Endothelial cell of umbilical vein (primary cell): ENCODE measurements around the gene IL12A. TPM values are rescaled to one million over a fixed set of nuclear protein-coding genes. Genes with fewer than 3 reads are reported as not detected.

Experiments
- BruUV-seq: library from RNA; stranded (reverse); fragments of 400-500 nt; replicated peaks from 2 replicates; lab custom pipeline; 2021; lab: Mats Ljungman, UMichigan
- CTCF ChIA-PET: fragments of 300-600, 350-600 bp; sonication (Branson Sonifier 250); formaldehyde crosslinking; loops from one replicate; lab custom pipeline; 2021; ENCODE audit warnings: antibody characterized with exemption, inconsistent platforms; lab: Charles Lee
- POLR2A ChIA-PET: fragments of 300-600, 350-600 bp; sonication (Branson Sonifier 250); formaldehyde crosslinking; loops from one replicate; lab custom pipeline; 2021; ENCODE audit warnings: antibody characterized with exemption, inconsistent platforms; lab: Charles Lee
- DNase-seq: peaks from one replicate; pipeline ENCODE4 v3.0.0-alpha.2; 2011; ENCODE audit warnings: low read depth, low spot score
- FAIRE-seq: peaks from 2 replicates; lab custom pipeline; 2011; peaks lifted over from hg19 to GRCh38; lab: Jason Lieb, UNC
- H2AFZ ChIP-seq: 2 replicates; pipeline ENCODE4 v1.6.0; 2012; ENCODE audit warnings: low read depth, low read length, control low read depth, inconsistent platforms
- H3K27ac ChIP-seq: 2 replicates; pipeline ENCODE4 v1.5.1; 2011; ENCODE audit warnings: low read depth, mild to moderate bottlenecking, control low read depth, low read length, moderate library complexity; ENCODE audit not compliant: insufficient read depth
- H3K27me3 ChIP-seq, 2 experiments: 2 replicates each; pipeline versions ENCODE4 v1.6.0 to v1.6.1; 2011; ENCODE audit warnings: low read length in 2 of 2, mixed read lengths in 1 of 2; ENCODE audit not compliant: control insufficient read depth in 2 of 2, insufficient read depth in 2 of 2
- H3K36me3 ChIP-seq, 2 experiments: 2 replicates in 1 of 2; 3 replicates in 1 of 2; pipeline ENCODE4 v1.5.1; 2011; ENCODE audit warnings: low read length in 2 of 2, mild to moderate bottlenecking in 1 of 2, moderate library complexity in 1 of 2; ENCODE audit not compliant: control insufficient read depth in 2 of 2, insufficient read depth in 2 of 2; ENCODE audit errors: extremely low read depth in 1 of 2
- H3K4me1 ChIP-seq: 3 replicates; pipeline ENCODE4 v1.5.1; 2011; ENCODE audit warnings: mild to moderate bottlenecking, low read length; ENCODE audit not compliant: control insufficient read depth, insufficient read depth; ENCODE audit errors: extremely low read depth
- H3K4me2 ChIP-seq: 2 replicates; pipeline ENCODE4 v1.6.1; 2011; ENCODE audit warnings: low read length, control low read depth, mixed read lengths; ENCODE audit not compliant: insufficient read depth
- H3K4me3 ChIP-seq, 3 experiments: fragments of 200-600 bp in 1 of 3; sonication (generic), shearing (Covaris generic) in 1 of 3; replicated peaks in 1 of 3; 2 replicates each; pipeline ENCODE4 v1.5.1; 2011 to 2016; ENCODE audit warnings: control low read depth in 3 of 3, low read length in 3 of 3, mild to moderate bottlenecking in 2 of 3, inconsistent platforms in 1 of 3, low read depth in 1 of 3, moderate library complexity in 1 of 3; ENCODE audit not compliant: insufficient read depth in 1 of 3
- H3K79me2 ChIP-seq: 2 replicates; pipeline ENCODE4 v1.6.0; 2012; ENCODE audit warnings: low read length, inconsistent platforms; ENCODE audit not compliant: control insufficient read depth, insufficient read depth
- H3K9ac ChIP-seq: replicated peaks from 2 replicates; pipeline ENCODE3; 2011; ENCODE audit warnings: low read length, control low read depth; ENCODE audit not compliant: insufficient read depth; ENCODE audit errors: extremely low read depth
- H3K9me1 ChIP-seq: replicated peaks from 3 replicates; pipeline ENCODE4 v1.6.0; 2011; ENCODE audit warnings: mild to moderate bottlenecking, low read length; ENCODE audit not compliant: control insufficient read depth, insufficient read depth; ENCODE audit errors: extremely low read depth
- H3K9me3 ChIP-seq: replicated peaks from 2 replicates; pipeline ENCODE4 v1.5.1; 2012; ENCODE audit warnings: low read length, inconsistent platforms; ENCODE audit not compliant: control insufficient read depth, insufficient read depth
- H4K20me1 ChIP-seq: replicated peaks from 2 replicates; pipeline ENCODE3; 2011; ENCODE audit warnings: mild to moderate bottlenecking, low read length; ENCODE audit not compliant: control insufficient read depth, insufficient read depth; ENCODE audit errors: extremely low read depth
- FOS ChIP-seq: IDR thresholded peaks from 2 replicates; pipeline ENCODE4 v1.6.1; 2011; ENCODE audit warnings: mild to moderate bottlenecking, low read length, moderate library complexity, borderline replicate concordance; ENCODE audit not compliant: insufficient read depth
- GATA2 ChIP-seq: IDR thresholded peaks from 2 replicates; pipeline ENCODE4 v1.7.0; 2011; ENCODE audit warnings: low read depth, mild to moderate bottlenecking, moderate library complexity, mixed read lengths, low read length; ENCODE audit not compliant: insufficient read length, insufficient read depth
- JUN ChIP-seq: IDR thresholded peaks from 2 replicates; pipeline ENCODE4 v1.6.1; 2011; ENCODE audit warnings: borderline replicate concordance, low read depth; ENCODE audit not compliant: insufficient read length, insufficient read depth
- MYC ChIP-seq: IDR thresholded peaks from one replicate; pipeline ENCODE4 v1.6.1; 2011; ENCODE audit warnings: mild to moderate bottlenecking, low read depth, low read length
- POLR2A ChIP-seq: IDR thresholded peaks from 2 replicates; pipeline ENCODE4 v1.6.1; 2012; ENCODE audit warnings: low read depth, mild to moderate bottlenecking, control low read depth, low read length
- POLR2AphosphoS5 ChIP-seq: IDR thresholded peaks from 2 replicates; pipeline ENCODE4 v1.6.1; 2012; ENCODE audit warnings: low read depth, mild to moderate bottlenecking, control low read depth, low read length, moderate library complexity; ENCODE audit not compliant: insufficient read depth
- dilution Hi-C: fragments of 300-500 bp; cut with MboI; formaldehyde crosslinking; loops from one replicate; pipeline ENCODE4 v1.15.0; 2019; ENCODE audit warnings: low sequenced_read_pairs; ENCODE audit not compliant: extremely low pct_ligation_motif_present
- intact Hi-C: fragments of 100-400 bp; cut with micrococcal nuclease; formaldehyde crosslinking; loops from one replicate; pipeline ENCODE4 v1.10.0; 2022
- polyA plus RNA-seq, 4 experiments: library from polyadenylated mRNA; depleted of rRNA in 3 of 4; stranded (reverse) in 3 of 4; unstranded in 1 of 4; fragments of >200 nt; gene quantifications; 2 replicates each; pipeline versions ENCODE4 v1.2.1 to v1.2.3, GENCODE V29; 2011 to 2012; ENCODE audit warnings: missing spikeins in 1 of 4
- total RNA-seq: library from RNA; stranded (reverse); gene quantifications from 2 replicates; pipeline ENCODE4 v1.2.3, GENCODE V29; 2021
- TF ChIP-seq, protein P1 (sequence below): IDR thresholded peaks from 2 replicates; pipeline ENCODE4 v1.6.1; 2011; ENCODE audit not compliant: insufficient read depth, insufficient read length
- TF ChIP-seq, protein P2 (sequence below), 2 donors: IDR thresholded peaks; 1 replicate in 1 of 2; 2 replicates in 1 of 2; pipeline ENCODE4 v1.5.1; 2011; ENCODE audit warnings: low read length in 2 of 2, mild to moderate bottlenecking in 2 of 2, moderate library complexity in 2 of 2, control low read depth in 1 of 2, inconsistent platforms in 1 of 2, low read depth in 1 of 2; ENCODE audit not compliant: insufficient read depth in 1 of 2; ENCODE audit errors: extremely low read depth in 1 of 2

Gene IL12A
- total and polyA plus RNA-seq, 2 donors (not counting 3 experiments of a cell fraction or from before 2014, with no cell fraction given) = 1.6 to 1.7 TPM

DNA sequence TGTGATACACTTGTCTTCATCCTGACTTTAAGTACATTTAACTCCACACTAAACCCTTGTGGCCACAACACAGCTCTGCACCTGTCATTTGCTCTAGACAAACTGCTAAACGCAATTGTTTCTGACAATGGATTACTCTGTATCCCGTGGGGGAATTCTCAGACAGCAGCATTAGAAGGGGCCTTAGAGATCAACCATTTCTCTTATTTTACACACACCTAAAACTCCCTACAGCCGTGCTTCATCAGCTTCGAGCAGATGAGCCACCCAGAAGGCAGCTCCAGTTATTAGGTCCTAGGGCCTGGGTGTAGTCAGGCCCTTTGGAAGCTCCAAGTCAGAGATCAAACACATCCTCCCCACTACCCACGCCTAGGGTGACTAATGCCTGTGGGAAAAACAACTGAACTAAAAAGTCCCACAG is 1.3 kb upstream of the IL12A start:
- no peaks in the 10 kb centered on the region for H3K4me1 ChIP-seq
- no peaks in the 10 kb centered on the region for H3K79me2 ChIP-seq
- no peak overlapping the region for H2AFZ ChIP-seq
- POLR2A ChIA-PET = no interaction called here
- intact Hi-C loops = loop anchor here (5.0 kb wide), 2 partner anchors 105 to 160 kb away; no protein-coding TSS in a partner anchor
- CTCF ChIA-PET = interaction anchor here (0.8 to 11.2 kb wide), 22 partner anchors 8 to 725 kb away, joined by 3 to 182 read pairs (median 7); no protein-coding TSS in a partner anchor
- H3K4me2 ChIP-seq = no peak overlapping the region
- H3K4me3 ChIP-seq = no peak overlapping the region
- H4K20me1 ChIP-seq = no peaks in the 10 kb centered on the region
- TF ChIP-seq POLR2AphosphoS5 (no peak), JUN (no peak), MYC (no peak), POLR2A (no peak), GATA2 (no peak), FOS (no peak)
- TF ChIP-seq, protein P1, sequence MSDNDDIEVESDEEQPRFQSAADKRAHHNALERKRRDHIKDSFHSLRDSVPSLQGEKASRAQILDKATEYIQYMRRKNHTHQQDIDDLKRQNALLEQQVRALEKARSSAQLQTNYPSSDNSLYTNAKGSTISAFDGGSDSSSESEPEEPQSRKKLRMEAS = no peak
- TF ChIP-seq, protein P2, sequence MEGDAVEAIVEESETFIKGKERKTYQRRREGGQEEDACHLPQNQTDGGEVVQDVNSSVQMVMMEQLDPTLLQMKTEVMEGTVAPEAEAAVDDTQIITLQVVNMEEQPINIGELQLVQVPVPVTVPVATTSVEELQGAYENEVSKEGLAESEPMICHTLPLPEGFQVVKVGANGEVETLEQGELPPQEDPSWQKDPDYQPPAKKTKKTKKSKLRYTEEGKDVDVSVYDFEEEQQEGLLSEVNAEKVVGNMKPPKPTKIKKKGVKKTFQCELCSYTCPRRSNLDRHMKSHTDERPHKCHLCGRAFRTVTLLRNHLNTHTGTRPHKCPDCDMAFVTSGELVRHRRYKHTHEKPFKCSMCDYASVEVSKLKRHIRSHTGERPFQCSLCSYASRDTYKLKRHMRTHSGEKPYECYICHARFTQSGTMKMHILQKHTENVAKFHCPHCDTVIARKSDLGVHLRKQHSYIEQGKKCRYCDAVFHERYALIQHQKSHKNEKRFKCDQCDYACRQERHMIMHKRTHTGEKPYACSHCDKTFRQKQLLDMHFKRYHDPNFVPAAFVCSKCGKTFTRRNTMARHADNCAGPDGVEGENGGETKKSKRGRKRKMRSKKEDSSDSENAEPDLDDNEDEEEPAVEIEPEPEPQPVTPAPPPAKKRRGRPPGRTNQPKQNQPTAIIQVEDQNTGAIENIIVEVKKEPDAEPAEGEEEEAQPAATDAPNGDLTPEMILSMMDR (IDR thresholded peaks at IDR 0.05; ENCODE audit: extremely low read depth in 1 of 2, insufficient read depth in 1 of 2, low read depth in 1 of 2, low read length in 2 of 2) = peak in 1 of 2 donors; percentile 5
- no TSS peak for BruUV-seq
- no peaks in the 10 kb centered on the region for H3K36me3 ChIP-seq
- H3K9me1 ChIP-seq = no peaks in the 10 kb centered on the region
- no peak overlapping the region for H3K9ac ChIP-seq
- dilution Hi-C loops = no loop called here
- H3K27ac ChIP-seq = no peak overlapping the region
- H3K9me3 ChIP-seq = no peaks in the 10 kb centered on the region
- DNase-seq = no peak
- no peaks in the 10 kb centered on the region for H3K27me3 ChIP-seq
- FAIRE-seq = no peak
